ENCODE measurements around the gene WNT3A.

Gene WNT3A

DNA sequence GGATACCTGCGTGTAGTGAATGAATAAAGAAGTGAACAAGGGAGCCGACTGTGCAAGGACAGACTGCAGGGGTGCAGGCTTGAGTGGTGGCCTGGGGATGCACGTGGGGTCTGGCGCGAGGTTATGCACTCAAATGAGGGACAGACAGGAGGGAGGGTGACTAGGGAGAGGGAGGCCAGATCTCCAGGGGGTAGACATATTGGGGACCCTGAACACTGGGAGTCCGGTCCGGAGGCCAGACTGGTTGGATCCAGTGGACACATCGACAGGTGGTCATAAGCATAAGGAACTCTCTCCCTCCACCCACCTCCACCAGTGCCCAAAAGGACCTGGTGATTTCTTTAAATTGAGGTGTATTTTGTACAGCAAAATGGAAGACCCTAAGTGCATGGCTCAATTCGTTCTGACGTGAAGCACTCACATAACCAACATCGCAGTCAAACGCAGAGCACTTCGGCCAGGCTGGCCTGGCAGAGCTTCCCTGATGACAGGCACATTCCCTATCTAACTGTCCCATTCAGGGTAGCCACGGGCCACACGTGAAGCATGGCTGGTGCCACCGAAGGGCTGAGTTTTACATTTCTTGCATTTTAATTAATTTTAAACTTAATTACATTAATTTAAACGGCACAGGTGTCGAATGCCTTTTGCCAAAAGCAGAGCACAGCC, 14.0 kb downstream of the WNT3A start:
- POLR2A ChIA-PET = no interaction called here
- TF ChIP-seq, protein P1, sequence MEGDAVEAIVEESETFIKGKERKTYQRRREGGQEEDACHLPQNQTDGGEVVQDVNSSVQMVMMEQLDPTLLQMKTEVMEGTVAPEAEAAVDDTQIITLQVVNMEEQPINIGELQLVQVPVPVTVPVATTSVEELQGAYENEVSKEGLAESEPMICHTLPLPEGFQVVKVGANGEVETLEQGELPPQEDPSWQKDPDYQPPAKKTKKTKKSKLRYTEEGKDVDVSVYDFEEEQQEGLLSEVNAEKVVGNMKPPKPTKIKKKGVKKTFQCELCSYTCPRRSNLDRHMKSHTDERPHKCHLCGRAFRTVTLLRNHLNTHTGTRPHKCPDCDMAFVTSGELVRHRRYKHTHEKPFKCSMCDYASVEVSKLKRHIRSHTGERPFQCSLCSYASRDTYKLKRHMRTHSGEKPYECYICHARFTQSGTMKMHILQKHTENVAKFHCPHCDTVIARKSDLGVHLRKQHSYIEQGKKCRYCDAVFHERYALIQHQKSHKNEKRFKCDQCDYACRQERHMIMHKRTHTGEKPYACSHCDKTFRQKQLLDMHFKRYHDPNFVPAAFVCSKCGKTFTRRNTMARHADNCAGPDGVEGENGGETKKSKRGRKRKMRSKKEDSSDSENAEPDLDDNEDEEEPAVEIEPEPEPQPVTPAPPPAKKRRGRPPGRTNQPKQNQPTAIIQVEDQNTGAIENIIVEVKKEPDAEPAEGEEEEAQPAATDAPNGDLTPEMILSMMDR (IDR thresholded peaks at IDR 0.05; ENCODE audit: control extremely low read depth, extremely low read depth, low read depth, missing control alignments) = no peak
- CTCF ChIA-PET = no interaction called here
- peak; percentile 8 for DNase-seq (ENCODE audit: extremely low spot score)

DNA sequence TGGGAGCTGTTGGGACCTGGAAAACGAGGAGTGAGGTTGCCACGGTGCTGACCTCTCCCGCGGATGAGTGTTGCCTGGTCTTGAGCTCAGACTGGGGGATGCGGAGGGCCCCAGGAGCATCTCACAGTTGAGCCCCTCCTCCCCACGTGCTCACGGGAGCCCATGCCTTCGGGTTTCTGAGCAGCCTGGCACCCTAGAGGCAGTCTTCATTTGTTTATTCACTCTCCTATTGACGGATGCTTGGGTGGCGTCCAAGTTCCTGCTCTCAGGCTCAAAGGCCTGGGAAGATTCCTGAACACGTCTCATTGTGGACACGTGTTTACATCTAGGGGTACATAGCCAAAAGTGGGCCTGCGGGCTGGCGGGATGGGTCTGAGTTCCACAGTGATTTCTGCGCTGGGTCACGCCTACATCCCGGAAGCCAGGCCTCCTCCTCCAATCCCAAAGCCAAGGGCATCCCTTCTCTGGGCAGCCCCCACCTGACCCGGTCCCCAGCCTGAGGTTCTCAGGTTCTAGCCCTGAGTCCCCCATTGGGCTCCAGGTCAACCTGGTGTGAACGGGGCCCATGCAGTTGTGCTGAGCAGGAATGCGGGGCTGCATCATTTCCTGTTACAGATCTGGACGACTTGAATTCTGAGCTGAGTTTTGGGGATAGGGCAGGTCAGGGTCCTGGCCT, 14.7 kb downstream of the WNT3A start:
- TF ChIP-seq, protein P1 (IDR thresholded peaks at IDR 0.05; ENCODE audit: control extremely low read depth, extremely low read depth, low read depth, missing control alignments) = no peak
- ChIA-PET CTCF (no interaction called here), POLR2A (no interaction called here)
- DNase-seq (ENCODE audit: extremely low spot score) = no peak

DNA sequence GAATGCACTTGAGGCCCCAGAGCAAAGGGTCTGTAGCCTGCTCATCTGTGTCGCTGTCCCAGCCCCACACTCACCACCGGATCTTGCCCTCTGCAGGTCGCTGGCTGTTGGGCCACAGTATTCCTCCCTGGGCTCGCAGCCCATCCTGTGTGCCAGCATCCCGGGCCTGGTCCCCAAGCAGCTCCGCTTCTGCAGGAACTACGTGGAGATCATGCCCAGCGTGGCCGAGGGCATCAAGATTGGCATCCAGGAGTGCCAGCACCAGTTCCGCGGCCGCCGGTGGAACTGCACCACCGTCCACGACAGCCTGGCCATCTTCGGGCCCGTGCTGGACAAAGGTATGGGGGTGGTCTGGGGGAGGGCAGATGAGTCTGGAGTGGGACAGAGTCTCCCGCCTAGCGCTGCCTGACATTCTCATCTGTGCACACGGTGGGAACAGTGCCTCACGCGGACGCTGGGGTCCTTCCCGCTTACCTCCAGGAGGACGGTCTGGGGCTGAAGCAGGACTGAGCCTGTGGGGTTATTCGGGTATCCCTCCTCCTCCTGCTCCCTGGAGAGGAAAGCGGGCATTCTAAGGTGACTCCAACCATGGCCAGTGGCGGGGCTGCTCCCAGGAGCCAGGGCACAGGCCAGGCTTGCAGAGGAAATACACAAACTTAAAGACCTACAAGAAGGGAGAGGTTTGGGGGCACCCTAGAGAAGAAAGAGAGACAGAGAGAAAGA, 15.9 kb downstream of the WNT3A start:
- no peak for DNase-seq (ENCODE audit: extremely low spot score)
- TF ChIP-seq, protein P1 (IDR thresholded peaks at IDR 0.05; ENCODE audit: control extremely low read depth, extremely low read depth, low read depth, missing control alignments) = no peak
- ChIA-PET POLR2A (no interaction called here), CTCF (no interaction called here)

DNA sequence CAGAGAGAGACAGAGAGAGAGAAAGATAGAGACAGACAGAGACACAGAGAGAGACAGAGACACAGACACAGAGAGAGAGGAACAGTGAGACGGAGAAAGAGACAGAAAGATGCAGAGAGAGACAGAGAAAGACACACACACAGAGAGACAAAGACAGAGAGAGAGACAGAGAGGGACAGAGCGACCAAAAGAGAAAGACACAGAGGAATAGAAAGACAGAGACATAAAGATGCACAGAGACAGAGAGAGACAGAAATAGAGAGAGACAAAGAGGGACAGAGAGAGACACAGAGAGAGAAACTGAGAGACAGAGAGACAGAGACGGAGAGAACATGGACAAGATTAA, 16.5 kb downstream of the WNT3A start:
- DNase-seq (ENCODE audit: extremely low spot score) = no peak
- ChIA-PET CTCF (no interaction called here), POLR2A (no interaction called here)
- TF ChIP-seq, protein P1 (IDR thresholded peaks at IDR 0.05; ENCODE audit: control extremely low read depth, extremely low read depth, low read depth, missing control alignments) = no peak

DNA sequence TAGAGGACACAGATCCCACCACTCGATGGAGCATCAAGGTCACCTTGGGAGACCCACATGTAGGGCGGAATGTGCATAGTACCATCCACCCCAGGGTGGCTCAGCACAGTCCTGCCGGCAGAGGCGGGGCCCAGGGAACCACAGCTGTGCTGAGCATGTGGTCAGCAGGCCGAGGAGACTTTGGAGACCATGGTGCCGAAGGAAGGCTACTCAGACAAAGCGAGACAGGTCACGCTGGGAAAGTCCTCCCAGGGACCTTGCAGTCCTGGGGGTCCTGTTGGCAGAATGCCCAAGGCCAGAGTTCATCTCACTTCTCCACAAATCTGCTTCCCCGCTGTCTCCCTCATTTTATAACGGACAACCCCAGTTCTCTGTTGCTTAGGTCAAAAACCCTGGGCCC, 22.5 kb downstream of the WNT3A start:
- DNase-seq (ENCODE audit: extremely low spot score) = no peak
- POLR2A ChIA-PET = no interaction called here
- TF ChIP-seq, protein P1 (IDR thresholded peaks at IDR 0.05; ENCODE audit: control extremely low read depth, extremely low read depth, low read depth, missing control alignments) = no peak
- CTCF ChIA-PET = no interaction called here

DNA sequence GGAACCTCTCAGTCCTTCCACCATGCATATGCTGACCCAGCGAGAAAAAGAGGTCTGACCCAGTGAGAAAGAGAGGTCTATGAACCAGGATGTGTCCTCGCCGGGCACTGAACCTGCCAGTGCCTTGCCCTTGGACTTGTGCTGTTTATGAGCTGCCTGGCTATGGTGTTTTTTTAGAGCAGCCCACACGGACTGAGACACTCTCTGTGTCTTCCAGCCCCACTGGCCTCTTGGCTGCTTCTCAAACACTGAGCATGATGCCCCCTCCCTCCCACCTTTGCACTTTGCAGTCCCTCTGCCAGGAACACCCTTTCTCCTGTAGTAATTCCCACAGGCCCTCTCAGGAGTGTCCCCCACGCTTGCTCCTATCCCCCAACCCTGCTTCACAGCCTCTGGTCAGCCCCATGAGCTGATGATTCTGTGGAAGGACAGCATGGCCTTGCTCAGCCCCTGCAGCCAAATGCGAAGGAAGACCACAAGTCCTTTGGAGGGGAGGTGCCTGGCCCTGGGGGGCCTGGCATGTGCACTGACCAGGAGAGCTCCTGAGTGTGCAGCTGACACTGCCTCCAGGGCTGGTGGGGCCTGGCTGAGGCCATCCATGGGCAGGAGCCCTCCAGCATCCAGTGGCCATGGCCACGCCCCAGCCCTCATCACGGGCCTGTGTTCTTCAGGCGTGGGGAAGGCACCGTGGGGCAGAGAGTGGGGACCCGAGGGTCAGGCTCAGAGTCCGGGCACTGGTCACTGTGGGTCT, 23.8 kb downstream of the WNT3A start:
- TF ChIP-seq, protein P1 (IDR thresholded peaks at IDR 0.05; ENCODE audit: control extremely low read depth, extremely low read depth, low read depth, missing control alignments) = no peak
- CTCF ChIA-PET = no interaction called here
- POLR2A ChIA-PET = no interaction called here
- peak; percentile 3 for DNase-seq (ENCODE audit: extremely low spot score)

All from GM10248 (cell line).